Measurements from ENCODE around the gene ERRFI1. TPM values are rescaled to one million over a fixed set of nuclear protein-coding genes. Genes with fewer than 3 reads are reported as not detected.

ERRFI1 gene
- total and polyA plus RNA-seq, 10 of the 15 experiments (the other 5 are each of a cell fraction or from before 2014, with no cell fraction given), result 0.90 to 6.5 (median 3.1) TPM

- FAIRE-seq, result no peak
- Histone ChIP-seq H3K4me2 (ENCODE audit: control insufficient read depth, insufficient read depth) (no peak overlapping the region), H3K79me2 (ENCODE audit: control insufficient read depth, insufficient read depth, low read length) (no peaks in the 10 kb centered on the region)
These were observed 13.9 kb downstream of the ERRFI1 start for GRCh38 chr1:8011923-8012858.

More at GRCh38 chr1:8011923-8012858, 13.9 kb downstream of the ERRFI1 start:
- SMC1A ChIA-PET (ENCODE audit: uncharacterized antibody, unreplicated experiment), result interaction anchor here (0.7 to 10.0 kb wide), 6 partner anchors 29 to 302 kb away, joined by 3 to 79 read pairs (median 4); no protein-coding TSS in a partner anchor
- CTCF ChIA-PET, result interaction anchor here (0.8 to 11.7 kb wide), 8 partner anchors 9 to 714 kb away, joined by 3 to 263 read pairs (median 5); no protein-coding TSS in a partner anchor
- Histone ChIP-seq H3K4me1 (ENCODE audit: control insufficient read depth, insufficient read depth, low read length) (no peaks in the 10 kb centered on the region), H2AFZ (ENCODE audit: control insufficient read depth, low read depth, low read length) (no peak overlapping the region), H3K9me3 (replicated peaks; ENCODE audit: control insufficient read depth, insufficient read depth, low read length) (no peaks in the 10 kb centered on the region), H4K20me1 (ENCODE audit: control insufficient read depth, insufficient read depth) (no peaks in the 10 kb centered on the region), H3K27me3 (replicated peaks in 1 of 2; ENCODE audit: control insufficient read depth in 2 of 2, insufficient read depth in 2 of 2, low read length in 1 of 2) (no peaks in the 10 kb centered on the region), H3K36me3 (ENCODE audit: control insufficient read depth in 2 of 2, insufficient read depth in 2 of 2, low read length in 1 of 2) (peaks cover 0 to 3% of the 10 kb centered on the region in 2 experiments; a peak in 2 of 4 replicates), H3K4me3 (no peak overlapping the region), H3K27ac (ENCODE audit: control insufficient read depth, insufficient read depth) (no peak overlapping the region), H3K9ac (ENCODE audit: control insufficient read depth, insufficient read depth, low read length) (no peak overlapping the region)
- no peak for DNase-seq (ENCODE audit: low read depth, low spot score)
- intact Hi-C loops (cut with micrococcal nuclease; ENCODE audit: unreplicated experiment) (no loop called here), in situ Hi-C loops (cut with MboI) (loop anchor here (10.0 kb wide), 1 partner anchor 333 kb away; no protein-coding TSS in a partner anchor)
- ATAC-seq, result no peak
- BruUV-seq (replicated peaks), result no TSS peak
- POLR2A ChIA-PET, result no interaction called here
- TF ChIP-seq ZBTB11 (CRISPR knock-in tag; IDR thresholded peaks at IDR 0.05) (no peak), NFYB (IDR thresholded peaks at IDR 0.05; ENCODE audit: insufficient read depth, low read depth, low read length) (no peak), BACH1 (IDR thresholded peaks at IDR 0.05; ENCODE audit: borderline replicate concordance) (no peak), FOXK2 (IDR thresholded peaks at IDR 0.05) (no peak), TCF7 (IDR thresholded peaks at IDR 0.05; ENCODE audit: borderline replicate concordance) (no peak), PAX8 (IDR thresholded peaks at IDR 0.05) (no peak), RAD51 (IDR thresholded peaks at IDR 0.05) (no peak), IKZF2 (IDR thresholded peaks at IDR 0.05) (no peak)
- TF ChIP-seq, protein P1, sequence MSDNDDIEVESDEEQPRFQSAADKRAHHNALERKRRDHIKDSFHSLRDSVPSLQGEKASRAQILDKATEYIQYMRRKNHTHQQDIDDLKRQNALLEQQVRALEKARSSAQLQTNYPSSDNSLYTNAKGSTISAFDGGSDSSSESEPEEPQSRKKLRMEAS (IDR thresholded peaks at IDR 0.05; ENCODE audit: low read depth, low read length), result no peak
- WGBS (ENCODE audit: insufficient coverage, insufficient replicate concordance, low lambda C conversion rate, missing lambda C conversion rate), result 97% methylated on average over 7 of the region's 7 CpGs
- RAD21 ChIA-PET (ENCODE audit: unreplicated experiment), result interaction anchor here (0.8 to 8.1 kb wide), 8 partner anchors 28 to 338 kb away, joined by 3 to 96 read pairs (median 3); no protein-coding TSS in a partner anchor

All from GM12878 (cell line).